NCI-H146 treated with DMSO at 0.1 percent for 48 hours (cell line): ENCODE data around the gene GNAS.

Experiments
- DNase-seq: peaks from one replicate; lab custom pipeline; 2025; ENCODE audit not compliant: unreplicated experiment; lab: John Stamatoyannopoulos, UW

Gene GNAS

GRCh38 chr20:58853466-58853865, 950 bp downstream of the GNAS start:
- no peak for DNase-seq

- no peak for DNase-seq
Observed at GRCh38 chr20:58853976-58854637, 1.6 kb downstream of the GNAS start.

GRCh38 chr20:58854638-58855471, 2.3 kb downstream of the GNAS start:
- no peak for DNase-seq

- no peak for DNase-seq
Observed at GRCh38 chr20:58855506-58856389, 3.2 kb downstream of the GNAS start.

GRCh38 chr20:58863044-58863790, 10.7 kb downstream of the GNAS start:
- no peak for DNase-seq

GRCh38 chr20:58864346-58864745, 11.8 kb downstream of the GNAS start:
- DNase-seq, result peak; percentile 1

- no peak for DNase-seq
Observed at GRCh38 chr20:58865843-58866242, 13.3 kb downstream of the GNAS start.

- no peak for DNase-seq
Observed at GRCh38 chr20:58867211-58867610, 14.7 kb downstream of the GNAS start.

- no peak for DNase-seq
Observed at GRCh38 chr20:58868795-58869194, 16.3 kb downstream of the GNAS start.

- no peak for DNase-seq
Observed at GRCh38 chr20:58869662-58870227, 17.2 kb downstream of the GNAS start.

GRCh38 chr20:58870293-58871014, 17.9 kb downstream of the GNAS start:
- peak; percentile 65 for DNase-seq

GRCh38 chr20:58871533-58872102, 19.1 kb downstream of the GNAS start:
- DNase-seq, result no peak

GRCh38 chr20:58874469-58874868, 22.0 kb downstream of the GNAS start:
- DNase-seq, result no peak

- DNase-seq, result no peak
Observed at GRCh38 chr20:58875111-58875510, 22.6 kb downstream of the GNAS start.

GRCh38 chr20:58875541-58876134, 23.1 kb downstream of the GNAS start:
- no peak for DNase-seq

- no peak for DNase-seq
Observed at GRCh38 chr20:58876437-58876836, 23.9 kb downstream of the GNAS start.

- DNase-seq, result no peak
Observed at GRCh38 chr20:58877050-58877975, 24.8 kb downstream of the GNAS start.

- no peak for DNase-seq
Observed at GRCh38 chr20:58877976-58878360, 25.5 kb downstream of the GNAS start.
